ENCODE data around the gene SMOC1. TPM values are rescaled to one million over a fixed set of nuclear protein-coding genes. Genes with fewer than 3 reads are reported as not detected.
A peak's percentile ranks its signal among the peaks of the same experiment; 100 is the strongest.

The SMOC1 gene
- total and polyA plus RNA-seq, 2 of the 8 experiments (the other 6 are each of a cell fraction or from before 2014, with no cell fraction given), result 1.6 to 2.4 TPM

GRCh38 chr14:70008284-70009262 lies 129.4 kb downstream of the SMOC1 start:
- TF ChIP-seq CEBPB (IDR thresholded peaks at IDR 0.05; ENCODE audit: low read depth, low read length) (peak; percentile 45; the same call in 1 of the 2 replicates), YY1 (IDR thresholded peaks at IDR 0.05; ENCODE audit: low read depth, low read length) (no peak)
- no peaks in the 10 kb centered on the region for H3K79me2 ChIP-seq (ENCODE audit: control insufficient read depth in 1 of 2, insufficient read depth in 2 of 2, low read length in 2 of 2)
- H2BK20ac ChIP-seq (ENCODE audit: low read length), result no peak overlapping the region
- no peaks in the 10 kb centered on the region for H3K79me1 ChIP-seq (ENCODE audit: low read depth, low read length)
- H3K36me3 ChIP-seq (ENCODE audit: control insufficient read depth in 2 of 4, insufficient read depth in 4 of 4, low read length in 3 of 4), result no peaks in the 10 kb centered on the region
- H4K5ac ChIP-seq (ENCODE audit: insufficient read length, low read depth, low read length), result no peak overlapping the region
- H2BK15ac ChIP-seq (ENCODE audit: low read length), result no peak overlapping the region
- H2AFZ ChIP-seq (ENCODE audit: low read length), result no peak overlapping the region
- H3K9ac ChIP-seq (replicated peaks in 1 of 4; ENCODE audit: extremely low read depth in 1 of 4, low read depth in 3 of 4, low read length in 3 of 4), result no peak overlapping the region
- no peak overlapping the region for H4K8ac ChIP-seq (ENCODE audit: extremely low read depth, insufficient read depth, low read length)
- no peak overlapping the region for H2BK12ac ChIP-seq (ENCODE audit: low read depth, low read length)
- no peak overlapping the region for H2BK120ac ChIP-seq (replicated peaks; ENCODE audit: low read depth, low read length)
- peaks cover 0 to 10% (median 5%) of the 10 kb centered on the region in 4 experiments; a peak in 3 of 7 replicates for H3K4me1 ChIP-seq (replicated peaks in 1 of 4; ENCODE audit: control insufficient read depth in 3 of 4, insufficient read depth in 4 of 4, low read length in 3 of 4)
- H3K9me3 ChIP-seq (ENCODE audit: insufficient read depth in 2 of 2, low read depth in 1 of 2, low read length in 1 of 2), result no peaks in the 10 kb centered on the region
- no peak overlapping the region for H2AK5ac ChIP-seq (ENCODE audit: low read depth, low read length)
- no peak overlapping the region for H3K23ac ChIP-seq (ENCODE audit: insufficient read length)
- no peak for DNase-seq (ENCODE audit: low read depth in 1 of 2, low spot score in 2 of 2)
- H3K14ac ChIP-seq (ENCODE audit: insufficient read length), result no peak overlapping the region
- no peaks in the 10 kb centered on the region for H3K27me3 ChIP-seq (replicated peaks in 1 of 4; ENCODE audit: control insufficient read depth in 3 of 4, extremely low read depth in 1 of 4, insufficient read depth in 3 of 4, low read length in 3 of 4)
- H3K18ac ChIP-seq (ENCODE audit: extremely low read depth, low read length), result no peak overlapping the region; the same call in 1 of the 2 replicates
- no peak overlapping the region for H4K91ac ChIP-seq (replicated peaks; ENCODE audit: insufficient read length, low read length)
- no peaks in the 10 kb centered on the region for H4K20me1 ChIP-seq (replicated peaks in 1 of 2; ENCODE audit: control insufficient read depth in 1 of 2, insufficient read depth in 2 of 2, low read length in 2 of 2)
- no peak overlapping the region for H2BK5ac ChIP-seq (ENCODE audit: low read depth, low read length)
- 0 out of 2 replicates have a peak overlapping the region, but pooled peaks have one; percentile 33 for H3K27ac ChIP-seq (ENCODE audit: low read depth, low read length)
- H3K4me3 ChIP-seq (ENCODE audit: extremely low read depth in 1 of 4, insufficient read depth in 2 of 4, low read depth in 3 of 4, low read length in 4 of 4), result no peak overlapping the region
- ChIA-PET CTCF (ENCODE audit: partially characterized antibody) (interaction anchor here (1.0 to 4.0 kb wide), 7 partner anchors 9 to 309 kb away, joined by 3 to 15 read pairs (median 4); partner anchors contain the start of gene SMOC1), POLR2A (ENCODE audit: partially characterized antibody) (no interaction called here)
- no peak overlapping the region for H3K4ac ChIP-seq (replicated peaks; ENCODE audit: insufficient read length, low read depth, low read length)
- WGBS, 2 experiments (ENCODE audit: extremely low coverage in 1 of 2, insufficient coverage in 1 of 2, insufficient read length in 1 of 2, insufficient replicate concordance in 2 of 2, low coverage in 1 of 2, low lambda C conversion rate in 2 of 2, missing lambda C conversion rate in 1 of 2), result 64% methylated on average over 6 of the region's 6 CpGs; no CpG with 5 or more reads in 1 of the 2 experiments
- no peak overlapping the region for H3K56ac ChIP-seq (replicated peaks; ENCODE audit: insufficient read length, low read depth, low read length)
- H3K23me2 ChIP-seq (ENCODE audit: low read depth, low read length), result no peaks in the 10 kb centered on the region
- FAIRE-seq, result no peak
- 0 out of 4 replicates have a peak overlapping the region, but pooled peaks of 1 of the 2 experiments have one; percentile 12 for H3K4me2 ChIP-seq (ENCODE audit: insufficient read depth in 1 of 2, low read depth in 2 of 2, low read length in 2 of 2)

Measured in H1 (cell line).